ENCODE data around the gene RNU1-3.
"Not testable (repeated sequence)": the region's sequence is repeated elsewhere in the genome, so short reads cannot be mapped to it uniquely, and the experiment has no call there.

The RNU1-3 gene

GRCh38 chr1:16656981-16657683 lies 9.6 kb downstream of the RNU1-3 start:
- not testable (repeated sequence) for H3K9me3 ChIP-seq (ENCODE audit: low read length); H3K36me3 ChIP-seq (ENCODE audit: insufficient read depth, low read length); H3K4me3 ChIP-seq (ENCODE audit: low read length); H3K4me1 ChIP-seq (ENCODE audit: insufficient read depth, low read length); H3K27me3 ChIP-seq (ENCODE audit: insufficient read depth, low read length); H2AFZ ChIP-seq (ENCODE audit: low read depth, low read length)

GRCh38 chr1:16656574-16656973 lies 10.2 kb downstream of the RNU1-3 start:
- H3K36me3 ChIP-seq (ENCODE audit: insufficient read depth, low read length); H3K4me1 ChIP-seq (ENCODE audit: insufficient read depth, low read length); H2AFZ ChIP-seq (ENCODE audit: low read depth, low read length); H3K4me3 ChIP-seq (ENCODE audit: low read length); H3K27me3 ChIP-seq (ENCODE audit: insufficient read depth, low read length); H3K9me3 ChIP-seq (ENCODE audit: low read length): not testable (repeated sequence)

- not testable (repeated sequence) for H3K4me3 ChIP-seq (ENCODE audit: low read length); H3K36me3 ChIP-seq (ENCODE audit: insufficient read depth, low read length); H2AFZ ChIP-seq (ENCODE audit: low read depth, low read length); H3K9me3 ChIP-seq (ENCODE audit: low read length); H3K4me1 ChIP-seq (ENCODE audit: insufficient read depth, low read length); H3K27me3 ChIP-seq (ENCODE audit: insufficient read depth, low read length)
These were observed 15.2 kb downstream of the RNU1-3 start for GRCh38 chr1:16651560-16651959.

- not testable (repeated sequence) for H3K4me3 ChIP-seq (ENCODE audit: low read length); H2AFZ ChIP-seq (ENCODE audit: low read depth, low read length); H3K27me3 ChIP-seq (ENCODE audit: insufficient read depth, low read length); H3K4me1 ChIP-seq (ENCODE audit: insufficient read depth, low read length); H3K9me3 ChIP-seq (ENCODE audit: low read length); H3K36me3 ChIP-seq (ENCODE audit: insufficient read depth, low read length)
These were observed 16.8 kb downstream of the RNU1-3 start for GRCh38 chr1:16649960-16650359.

- H3K4me1 ChIP-seq (ENCODE audit: insufficient read depth, low read length); H3K9me3 ChIP-seq (ENCODE audit: low read length); H3K36me3 ChIP-seq (ENCODE audit: insufficient read depth, low read length); H3K27me3 ChIP-seq (ENCODE audit: insufficient read depth, low read length); H2AFZ ChIP-seq (ENCODE audit: low read depth, low read length); H3K4me3 ChIP-seq (ENCODE audit: low read length): not testable (repeated sequence)
These were observed 17.4 kb downstream of the RNU1-3 start for GRCh38 chr1:16649390-16649789.

- not testable (repeated sequence) for H3K9me3 ChIP-seq (ENCODE audit: low read length); H3K4me1 ChIP-seq (ENCODE audit: insufficient read depth, low read length); H3K27me3 ChIP-seq (ENCODE audit: insufficient read depth, low read length); H3K36me3 ChIP-seq (ENCODE audit: insufficient read depth, low read length); H2AFZ ChIP-seq (ENCODE audit: low read depth, low read length); H3K4me3 ChIP-seq (ENCODE audit: low read length)
These were observed 18.0 kb downstream of the RNU1-3 start for GRCh38 chr1:16648756-16649155.

- H3K36me3 ChIP-seq (ENCODE audit: insufficient read depth, low read length); H3K27me3 ChIP-seq (ENCODE audit: insufficient read depth, low read length); H3K4me3 ChIP-seq (ENCODE audit: low read length); H3K9me3 ChIP-seq (ENCODE audit: low read length); H2AFZ ChIP-seq (ENCODE audit: low read depth, low read length): not testable (repeated sequence)
- peaks cover 14% of the 10 kb centered on the region for H3K4me1 ChIP-seq (ENCODE audit: insufficient read depth, low read length)
These were observed 18.5 kb downstream of the RNU1-3 start for GRCh38 chr1:16648250-16648649.

- H3K4me3 ChIP-seq (ENCODE audit: low read length); H3K27me3 ChIP-seq (ENCODE audit: insufficient read depth, low read length); H3K36me3 ChIP-seq (ENCODE audit: insufficient read depth, low read length); H3K9me3 ChIP-seq (ENCODE audit: low read length); H2AFZ ChIP-seq (ENCODE audit: low read depth, low read length): not testable (repeated sequence)
- peaks cover 22% of the 10 kb centered on the region for H3K4me1 ChIP-seq (ENCODE audit: insufficient read depth, low read length)
These were observed 19.3 kb downstream of the RNU1-3 start for GRCh38 chr1:16647179-16648176.

- not testable (repeated sequence) for H3K9me3 ChIP-seq (ENCODE audit: low read length); H3K36me3 ChIP-seq (ENCODE audit: insufficient read depth, low read length); H3K4me3 ChIP-seq (ENCODE audit: low read length); H2AFZ ChIP-seq (ENCODE audit: low read depth, low read length); H3K27me3 ChIP-seq (ENCODE audit: insufficient read depth, low read length)
- H3K4me1 ChIP-seq (ENCODE audit: insufficient read depth, low read length), result peaks cover 22% of the 10 kb centered on the region
These were observed 20.0 kb downstream of the RNU1-3 start for GRCh38 chr1:16646716-16647115.

GRCh38 chr1:16646061-16646664 lies 20.6 kb downstream of the RNU1-3 start:
- not testable (repeated sequence) for H3K4me3 ChIP-seq (ENCODE audit: low read length); H3K27me3 ChIP-seq (ENCODE audit: insufficient read depth, low read length); H3K9me3 ChIP-seq (ENCODE audit: low read length); H2AFZ ChIP-seq (ENCODE audit: low read depth, low read length); H3K36me3 ChIP-seq (ENCODE audit: insufficient read depth, low read length)
- peaks cover 22% of the 10 kb centered on the region for H3K4me1 ChIP-seq (ENCODE audit: insufficient read depth, low read length)

GRCh38 chr1:16645271-16646060 lies 21.3 kb downstream of the RNU1-3 start:
- Histone ChIP-seq H3K4me1 (ENCODE audit: insufficient read depth, low read length) (peaks cover 22% of the 10 kb centered on the region), H2AFZ (ENCODE audit: low read depth, low read length) (peak overlapping the region; percentile 75)
- H3K27me3 ChIP-seq (ENCODE audit: insufficient read depth, low read length); H3K9me3 ChIP-seq (ENCODE audit: low read length); H3K36me3 ChIP-seq (ENCODE audit: insufficient read depth, low read length); H3K4me3 ChIP-seq (ENCODE audit: low read length): not testable (repeated sequence)

GRCh38 chr1:16644482-16645270 lies 22.1 kb downstream of the RNU1-3 start:
- H3K36me3 ChIP-seq (ENCODE audit: insufficient read depth, low read length); H3K27me3 ChIP-seq (ENCODE audit: insufficient read depth, low read length); H3K9me3 ChIP-seq (ENCODE audit: low read length): not testable (repeated sequence)
- peak overlapping the region; percentile 58 for H3K4me3 ChIP-seq (ENCODE audit: low read length)
- peaks cover 22% of the 10 kb centered on the region for H3K4me1 ChIP-seq (ENCODE audit: insufficient read depth, low read length)
- H2AFZ ChIP-seq (ENCODE audit: low read depth, low read length), result peak overlapping the region; percentile 75
